ENCODE results near the gene TSN.
"Not testable (repeated sequence)": the region's sequence is repeated elsewhere in the genome, so short reads cannot be mapped to it uniquely, and the experiment has no call there.

TSN gene

DNA sequence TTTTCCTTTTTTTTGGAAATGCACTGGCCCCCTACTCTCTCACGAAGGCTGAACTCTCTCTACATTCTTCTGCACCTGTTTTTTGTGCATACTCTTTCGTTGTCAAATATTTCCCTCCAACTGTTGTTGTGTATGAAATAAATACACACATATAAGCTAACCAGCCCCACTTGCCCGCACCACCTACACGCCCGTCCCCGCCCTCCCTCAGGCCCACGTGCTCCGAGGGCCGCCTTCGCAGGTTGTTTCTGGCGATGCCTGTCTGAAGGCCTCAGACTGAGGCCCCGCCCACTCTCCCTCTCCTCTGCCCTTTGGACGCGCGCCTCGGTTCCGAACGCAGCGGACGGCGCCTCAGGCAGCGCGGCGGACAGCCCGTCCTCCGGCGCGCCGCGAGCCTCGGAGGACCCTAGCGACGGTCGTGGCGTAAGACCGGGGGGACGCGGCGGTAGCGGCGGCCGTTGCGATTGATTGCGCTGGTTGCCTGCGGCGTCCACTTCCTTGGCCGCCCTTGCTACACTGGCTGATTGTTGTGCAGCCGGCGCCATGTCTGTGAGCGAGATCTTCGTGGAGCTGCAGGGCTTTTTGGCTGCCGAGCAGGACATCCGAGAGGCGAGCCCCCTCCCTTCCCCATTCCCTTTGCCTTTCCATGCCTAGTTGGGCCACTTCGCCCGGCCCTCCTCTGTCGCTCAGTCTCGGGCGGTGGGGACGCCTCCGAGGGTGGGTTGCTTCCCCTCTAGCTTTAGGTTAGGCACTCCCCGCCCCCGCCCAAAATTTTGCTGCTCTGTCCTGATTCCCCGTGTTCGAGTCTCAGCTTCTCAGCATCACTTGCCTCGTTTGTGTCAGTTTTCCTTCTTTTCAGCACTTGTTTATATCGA, at the start of gene TSN:
Gene TSN (plus strand): TSS at position 415 of the 875 bp plus-strand sequence. CDS start 129 bp downstream, at position 544.
- peak; percentile 98 for DNase-seq (ENCODE audit: low spot score)

DNA sequence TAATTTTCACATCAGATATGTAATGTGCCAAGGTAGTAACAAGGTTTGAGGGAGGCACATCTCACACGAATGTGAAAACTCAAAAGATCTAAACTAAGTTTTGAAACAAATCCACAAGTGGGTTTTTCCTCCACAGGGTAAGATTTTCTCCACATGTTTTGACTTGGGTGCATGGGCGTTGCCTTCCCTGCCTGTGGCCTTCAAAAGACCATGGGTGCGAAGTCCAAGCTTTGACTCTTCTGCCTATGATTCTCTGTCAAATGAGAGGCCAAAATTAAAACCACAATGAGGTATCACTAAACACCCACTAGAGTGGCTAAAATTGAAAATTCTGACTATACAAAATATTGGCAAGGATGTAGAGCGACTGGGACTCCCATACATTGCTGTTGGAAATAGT, 49.5 kb upstream of the TSN start:
- no peak for DNase-seq (ENCODE audit: low spot score)

DNA sequence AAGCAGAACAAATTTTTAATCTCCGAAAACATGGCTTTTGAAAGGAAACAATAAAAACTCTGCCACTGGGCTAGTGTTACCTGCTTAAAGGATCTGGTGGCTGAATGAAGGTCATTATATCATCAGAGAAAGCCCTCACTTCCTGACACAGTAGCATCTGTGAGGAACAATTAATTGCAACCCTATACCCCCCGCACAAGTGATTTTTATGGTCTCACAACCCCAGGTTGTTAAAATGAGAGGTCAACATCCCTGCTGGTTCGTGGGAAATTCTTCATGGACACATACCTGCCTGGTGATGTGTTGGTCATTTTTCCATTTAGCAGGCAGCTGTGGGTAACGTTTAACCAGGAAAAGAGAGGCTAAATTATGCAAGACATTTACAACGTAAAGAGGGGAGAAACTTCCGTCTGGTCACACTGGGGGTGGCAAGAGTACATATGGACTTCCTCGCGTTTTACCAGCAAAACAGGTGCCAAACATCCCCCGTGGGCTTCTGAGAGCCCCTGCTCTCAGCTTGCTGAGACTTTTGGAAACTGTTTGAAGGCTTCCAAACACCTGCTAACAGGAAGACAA, 48.0 kb upstream of the TSN start:
- no peak for DNase-seq (ENCODE audit: low spot score)

DNA sequence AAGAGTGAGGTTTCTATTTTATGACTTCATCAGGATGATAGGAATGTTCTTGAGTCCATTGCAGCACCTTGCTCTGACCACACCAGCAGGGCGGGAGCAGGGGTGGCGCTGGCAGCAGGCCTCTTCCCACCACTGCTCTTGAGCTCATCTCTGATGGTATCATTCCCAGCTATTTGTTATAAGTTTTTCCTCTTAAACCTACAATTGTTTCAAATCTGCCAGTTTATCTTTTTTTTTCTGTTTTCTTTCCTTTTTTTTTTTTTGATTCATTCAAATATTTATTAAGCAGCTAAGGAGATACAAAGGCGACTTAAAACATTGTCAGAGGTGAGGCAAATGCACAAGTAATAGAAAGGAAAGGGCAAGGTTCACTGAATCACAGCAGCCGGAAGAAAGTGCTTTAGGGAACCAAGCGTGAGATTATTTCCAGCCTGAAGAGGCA, 47.5 kb upstream of the TSN start:
- DNase-seq (ENCODE audit: low spot score): no peak

DNA sequence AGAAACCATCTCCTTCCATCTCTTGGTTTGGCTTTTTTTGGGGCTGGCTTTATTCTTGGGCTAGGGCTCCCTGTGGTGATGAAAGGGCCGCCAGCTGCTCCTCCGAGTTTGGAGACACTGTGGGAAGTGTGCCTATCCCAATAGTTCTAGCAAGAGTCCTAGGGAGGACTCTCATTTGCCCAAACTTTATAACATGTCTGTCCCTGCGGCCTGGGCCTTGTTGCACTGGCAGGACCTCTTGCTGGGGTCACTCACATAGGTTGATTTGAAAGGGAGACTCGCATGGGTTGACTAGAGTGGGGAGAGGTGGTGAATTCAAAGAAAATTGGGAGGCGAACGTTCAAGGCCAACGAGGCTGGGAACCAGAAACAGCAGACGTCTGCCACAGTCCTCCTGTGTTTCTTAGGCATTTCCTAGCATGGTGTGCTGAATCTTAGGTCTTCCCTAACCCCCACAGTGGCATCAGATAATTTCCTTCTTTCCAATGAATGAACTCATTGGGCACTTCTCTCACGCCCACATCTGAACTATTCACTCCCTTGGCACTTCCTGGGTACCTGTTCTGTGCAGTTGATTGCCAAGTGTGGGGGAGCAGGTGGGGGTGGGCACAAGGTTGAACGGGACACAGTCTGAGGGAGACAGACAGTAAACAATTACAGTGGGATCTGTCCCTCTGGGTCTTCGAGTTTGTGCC, 45.5 kb upstream of the TSN start:
- no peak for DNase-seq (ENCODE audit: low spot score)

DNA sequence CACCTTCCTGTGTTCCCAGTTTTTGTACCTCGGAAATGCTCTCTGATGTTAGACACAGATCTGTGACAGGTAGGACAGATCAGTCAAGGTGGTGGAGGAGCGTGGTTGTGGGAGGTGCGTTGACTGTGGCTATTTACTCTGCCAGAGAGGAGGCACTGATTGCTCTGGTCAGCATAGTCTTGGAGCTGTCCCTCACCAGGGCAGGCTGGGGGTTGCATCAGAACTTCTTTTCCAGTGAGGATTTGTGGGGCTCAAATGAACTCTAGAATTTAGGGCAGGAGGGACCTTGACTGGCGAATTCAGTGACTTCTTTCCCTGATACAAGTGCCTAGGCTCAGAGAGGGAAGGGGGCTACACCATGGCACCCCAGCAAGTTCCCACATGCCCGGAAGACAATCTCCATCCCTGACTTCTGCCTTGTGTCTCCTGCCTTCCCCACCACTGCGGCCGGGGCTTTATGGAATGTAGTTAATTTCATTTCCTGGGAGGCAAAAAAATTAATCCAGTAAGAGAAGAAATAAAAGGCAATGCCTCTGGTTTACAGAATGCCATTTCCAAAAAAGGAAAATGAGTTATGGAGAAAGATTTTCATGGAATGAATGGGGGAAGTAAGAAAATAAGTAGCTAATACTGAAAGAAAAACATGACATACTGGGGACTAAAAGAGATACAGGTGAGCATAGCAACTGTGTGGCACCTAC, 44.8 kb upstream of the TSN start:
- DNase-seq (ENCODE audit: low spot score): no peak

DNA sequence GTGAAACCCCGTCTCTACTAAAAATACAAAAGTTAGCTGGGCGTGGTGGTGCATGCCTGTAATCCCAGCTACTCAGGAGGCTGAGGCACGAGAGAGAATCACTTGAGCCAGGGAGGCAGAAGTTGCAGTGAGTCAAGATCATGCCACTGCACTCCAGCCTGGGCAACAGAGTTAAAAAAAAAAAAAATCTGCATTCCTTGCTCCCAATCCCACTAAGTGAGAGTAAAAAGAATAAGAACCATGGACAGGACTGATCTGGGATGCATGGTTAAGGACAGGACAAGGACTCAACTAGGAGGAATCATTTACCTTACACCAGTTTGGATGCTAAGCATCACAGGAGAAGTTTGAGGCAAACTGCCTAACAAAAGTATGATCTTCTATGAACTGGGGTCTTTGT, 44.0 kb upstream of the TSN start:
- DNase-seq (ENCODE audit: low spot score): not testable (repeated sequence)

DNA sequence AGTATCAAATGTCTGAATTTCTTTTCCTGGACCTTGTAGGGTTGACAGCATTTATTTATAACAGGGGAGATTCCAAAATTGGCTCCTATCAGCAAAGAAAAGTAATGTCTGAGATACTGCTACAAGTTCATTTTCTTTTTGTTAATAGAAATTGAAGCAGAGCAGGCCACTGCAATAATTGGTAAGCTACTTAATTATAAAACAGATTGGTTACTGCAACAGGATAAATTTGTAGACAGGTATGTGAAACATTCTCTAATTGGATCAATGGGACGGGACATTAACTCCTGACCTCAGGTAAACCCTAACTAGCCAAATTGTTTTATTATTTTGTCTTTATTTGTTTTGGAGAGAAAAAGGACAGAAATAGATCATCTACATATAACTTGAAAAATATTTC, 39.3 kb upstream of the TSN start:
- DNase-seq (ENCODE audit: low spot score): no peak

DNA sequence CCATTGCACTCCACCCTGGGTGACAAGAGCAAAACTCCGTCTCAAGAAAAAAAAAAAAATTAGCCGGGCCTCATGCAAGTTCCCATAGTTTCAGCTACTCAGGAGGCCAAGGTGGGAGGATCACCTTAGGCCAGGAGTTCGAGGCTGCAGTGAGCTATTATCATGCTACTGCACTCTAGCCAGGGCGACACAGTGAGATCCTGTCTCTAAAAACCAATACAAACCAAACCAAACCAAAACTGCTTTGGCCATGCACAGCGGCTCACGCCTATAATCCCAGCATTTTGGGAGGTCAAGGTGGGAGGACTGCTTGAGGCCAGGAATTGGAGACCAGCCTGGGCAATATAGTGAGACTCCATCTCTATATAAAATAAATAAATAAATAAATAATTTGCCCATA, 37.9 kb upstream of the TSN start:
- DNase-seq (ENCODE audit: low spot score): no peak

DNA sequence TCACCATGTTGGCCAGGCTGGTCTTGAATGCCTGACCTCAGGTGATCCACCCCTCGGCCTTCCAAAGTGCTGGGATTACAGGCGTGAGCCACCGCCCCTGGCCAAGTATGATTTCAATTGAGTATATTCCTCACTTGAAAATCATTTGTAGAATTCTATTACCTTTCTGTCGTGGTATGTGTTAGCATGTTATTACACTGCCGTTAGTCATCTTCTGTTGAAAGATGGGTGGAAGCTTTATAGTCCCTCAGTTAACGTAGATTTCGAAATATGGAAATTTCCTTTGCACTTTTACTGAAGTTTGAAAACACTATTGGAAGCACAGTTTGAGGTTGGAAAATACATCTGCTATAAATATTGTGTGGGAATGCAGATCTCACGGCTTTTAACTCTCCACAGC, 33.5 kb upstream of the TSN start:
- no peak for DNase-seq (ENCODE audit: low spot score)

DNA sequence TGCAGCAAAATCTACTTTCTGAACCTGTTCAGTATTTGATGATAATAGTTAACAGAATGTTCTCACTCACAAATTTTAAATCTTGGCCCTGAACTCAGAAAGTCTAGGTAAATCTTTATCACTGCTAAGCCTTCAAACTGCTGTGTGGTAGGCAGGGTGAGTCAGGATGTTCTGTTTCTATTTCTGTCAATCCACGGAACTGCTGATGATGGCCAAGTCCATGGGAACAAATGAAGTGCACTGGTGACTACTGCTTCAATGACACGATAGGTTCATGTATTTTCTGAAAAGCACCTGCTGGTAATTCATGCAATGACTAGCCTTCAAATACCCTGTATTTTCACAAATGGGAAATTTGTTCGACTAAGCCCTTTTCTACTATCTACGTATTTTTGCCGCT, 33.0 kb upstream of the TSN start:
- no peak for DNase-seq (ENCODE audit: low spot score)

DNA sequence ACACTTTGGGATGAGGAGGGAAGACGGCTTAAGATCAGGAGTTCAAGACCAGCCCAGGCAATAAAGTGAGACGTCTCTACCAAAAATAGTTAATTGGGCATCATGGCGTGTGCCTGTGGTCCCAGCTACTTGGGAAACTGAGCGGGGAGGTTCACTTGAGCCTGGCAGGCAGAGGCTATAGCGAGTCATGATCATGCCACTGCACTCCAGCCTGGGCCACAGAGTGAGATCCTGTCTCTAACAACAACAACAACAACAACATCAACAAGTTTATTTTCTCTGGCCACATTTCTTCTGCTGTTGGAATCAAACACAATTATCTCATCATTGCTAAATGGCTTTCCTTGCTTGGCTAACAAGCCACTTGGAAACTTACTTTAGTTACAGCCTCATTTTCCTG, 32.1 kb upstream of the TSN start:
- no peak for DNase-seq (ENCODE audit: low spot score)

DNA sequence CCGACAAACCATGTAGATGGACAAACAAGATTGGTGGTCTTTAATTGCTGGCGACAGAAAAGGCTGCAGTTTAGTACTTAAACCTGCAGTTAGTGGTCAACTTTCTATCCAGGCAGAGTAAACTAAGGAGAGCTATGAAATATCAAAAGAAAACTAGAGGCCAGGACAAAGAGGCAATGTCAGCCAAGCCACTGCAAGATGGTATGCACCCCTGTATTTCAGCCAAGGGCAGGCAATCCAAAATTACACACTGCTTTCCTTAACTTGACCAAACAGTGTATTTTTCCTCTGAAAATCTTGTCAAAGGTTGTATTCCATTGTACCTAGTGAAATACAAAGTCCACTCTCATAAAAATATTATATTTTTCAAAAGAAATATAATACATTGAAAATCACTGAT, 28.1 kb upstream of the TSN start:
- DNase-seq (ENCODE audit: low spot score): no peak

DNA sequence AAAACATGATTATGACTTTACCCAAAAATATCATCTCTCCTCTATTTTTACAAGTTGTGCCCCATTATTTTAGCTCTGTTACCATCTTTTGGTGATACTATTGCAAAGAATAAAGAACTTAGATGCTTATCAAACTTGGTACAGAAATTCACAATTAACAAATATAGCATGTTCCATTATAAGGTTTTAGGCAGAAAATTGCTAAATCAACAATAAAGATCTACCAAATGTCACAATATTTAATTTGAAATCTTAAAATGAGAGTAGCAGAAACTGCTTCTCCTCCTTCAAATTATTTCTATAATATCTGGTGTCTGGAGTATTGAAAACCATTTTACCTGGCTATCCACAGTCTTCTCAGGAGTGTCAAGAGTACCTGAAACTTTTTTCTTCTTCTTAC, 27.5 kb upstream of the TSN start:
- DNase-seq (ENCODE audit: low spot score): no peak

DNA sequence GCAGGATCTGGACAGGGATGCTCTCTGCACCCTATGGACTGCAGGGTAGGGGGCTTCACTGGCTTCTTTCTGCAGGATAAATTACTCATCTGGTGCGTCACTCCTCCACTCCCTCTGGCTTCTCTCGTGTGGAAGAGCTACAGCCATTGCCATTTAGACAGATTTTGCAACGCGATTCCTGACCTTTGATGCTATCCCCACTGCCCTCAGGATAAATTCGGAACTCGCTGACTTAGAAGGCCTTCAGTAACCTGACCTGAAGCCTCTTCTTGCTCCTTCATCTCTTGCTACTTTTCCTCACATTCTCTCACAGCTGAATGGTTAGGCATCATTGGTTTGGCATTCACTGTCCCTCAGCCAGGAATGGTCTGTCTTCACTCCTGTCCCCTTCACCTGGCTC, 24.1 kb upstream of the TSN start:
- no peak for DNase-seq (ENCODE audit: low spot score)

DNA sequence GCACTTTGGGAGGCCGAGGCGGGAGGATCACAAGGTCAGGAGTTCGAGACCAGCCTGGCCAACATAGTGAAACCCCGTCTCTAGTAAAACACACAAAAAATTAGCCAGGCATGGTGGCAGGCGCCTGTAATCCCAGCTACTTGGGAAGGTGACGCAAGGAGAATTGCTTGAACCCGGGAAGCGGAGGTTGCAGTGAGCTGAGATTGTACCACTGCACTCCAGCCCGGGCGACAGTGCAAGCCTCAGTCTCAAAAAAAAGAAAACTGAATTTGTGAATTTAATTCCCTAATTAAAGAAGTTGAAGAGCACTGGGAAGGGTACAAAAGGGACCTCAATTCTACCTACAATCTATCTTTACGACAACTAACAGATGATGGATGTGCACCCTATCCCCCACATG, 20.9 kb upstream of the TSN start:
- DNase-seq (ENCODE audit: low spot score): not testable (repeated sequence)

DNA sequence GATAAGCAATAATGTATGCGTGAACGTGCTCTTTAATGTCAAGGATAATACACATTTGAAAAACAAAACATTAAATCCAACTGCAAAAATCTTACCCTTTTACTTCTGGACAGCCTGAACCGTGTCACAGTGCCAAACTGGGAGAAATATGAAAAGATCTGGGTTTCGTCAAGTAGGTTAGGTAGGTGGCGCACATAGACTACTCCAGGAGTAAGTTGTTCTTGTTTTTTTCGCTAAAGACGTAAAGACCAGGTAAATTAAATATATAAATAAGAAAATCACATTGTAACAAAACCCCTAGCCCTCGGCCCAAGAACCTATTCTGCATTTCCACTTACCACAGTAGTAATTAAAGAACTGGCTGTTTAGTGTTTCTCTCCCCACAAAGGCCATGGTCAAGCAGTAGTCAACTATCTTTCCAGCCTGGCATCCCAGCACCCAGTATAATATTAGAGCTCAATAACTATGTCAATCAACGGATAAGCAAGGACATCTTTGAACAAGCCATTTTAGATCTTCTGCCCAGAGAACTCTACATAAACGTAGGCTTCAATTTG, 19.9 kb upstream of the TSN start:
- no peak for DNase-seq (ENCODE audit: low spot score)

DNA sequence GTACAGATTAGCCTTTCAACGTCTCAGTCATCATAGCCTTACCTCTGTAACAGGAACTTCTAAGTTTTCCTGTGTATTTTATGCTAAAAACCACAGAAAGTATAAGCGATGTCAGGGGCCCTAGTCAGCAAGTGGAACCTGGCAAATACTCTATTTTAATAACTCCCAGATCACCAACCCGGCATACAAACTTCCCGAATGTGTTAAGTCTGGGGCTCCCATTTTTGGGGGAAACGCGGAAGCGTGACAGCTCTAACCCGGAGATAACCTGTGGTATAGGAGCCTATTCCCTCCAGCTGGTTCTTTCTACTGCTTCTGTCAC, 19.4 kb upstream of the TSN start:
- no peak for DNase-seq (ENCODE audit: low spot score)

DNA sequence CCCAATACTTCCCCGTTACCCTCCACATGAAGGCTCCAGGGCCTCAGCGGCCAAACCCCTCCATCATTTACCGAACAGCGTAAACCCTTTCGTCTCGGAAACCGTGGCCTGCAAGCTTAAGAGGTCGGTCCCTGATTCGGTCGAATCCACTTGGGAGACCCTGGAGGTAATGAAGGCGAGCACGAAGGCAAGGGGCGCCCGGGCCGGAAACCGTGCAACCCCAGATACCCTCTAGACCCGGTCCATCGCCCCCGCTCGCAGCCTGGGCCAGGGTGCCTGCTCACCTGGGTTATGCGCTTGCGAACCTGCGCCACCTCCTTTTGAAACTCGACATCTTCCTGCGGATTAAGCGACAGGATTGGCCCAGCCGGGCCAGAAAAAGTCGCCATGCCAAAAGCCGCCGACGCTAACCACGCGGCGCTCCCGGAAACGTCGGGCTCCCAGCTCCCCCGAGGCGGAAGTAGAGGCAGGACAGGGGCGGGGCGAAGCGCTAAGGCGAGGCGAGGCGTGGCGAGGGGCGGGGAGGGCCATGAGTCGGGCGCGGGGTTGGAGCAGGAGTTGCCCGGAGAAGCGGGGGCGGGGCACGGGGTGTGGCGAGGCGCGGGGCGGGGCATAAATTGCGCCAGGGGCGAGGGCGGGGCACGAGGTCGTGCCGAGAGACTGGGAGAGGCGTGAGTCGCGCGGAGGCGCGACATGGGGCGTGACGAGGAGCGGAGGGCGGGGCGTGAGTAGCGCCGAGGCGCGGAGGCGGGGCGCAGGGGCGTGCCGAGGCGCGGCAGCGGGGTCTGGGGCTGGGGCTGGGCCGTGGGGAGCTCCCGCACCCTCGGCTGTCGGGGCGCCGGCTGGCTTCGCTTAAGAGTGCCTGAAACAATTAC, 18.8 kb upstream of the TSN start, which contains the start of gene NIFK:
Gene NIFK (minus strand): TSS at position 414 of the 875 bp plus-strand sequence. CDS start 25 bp downstream, at position 389.
- DNase-seq (ENCODE audit: low spot score): peak; percentile 100

DNA sequence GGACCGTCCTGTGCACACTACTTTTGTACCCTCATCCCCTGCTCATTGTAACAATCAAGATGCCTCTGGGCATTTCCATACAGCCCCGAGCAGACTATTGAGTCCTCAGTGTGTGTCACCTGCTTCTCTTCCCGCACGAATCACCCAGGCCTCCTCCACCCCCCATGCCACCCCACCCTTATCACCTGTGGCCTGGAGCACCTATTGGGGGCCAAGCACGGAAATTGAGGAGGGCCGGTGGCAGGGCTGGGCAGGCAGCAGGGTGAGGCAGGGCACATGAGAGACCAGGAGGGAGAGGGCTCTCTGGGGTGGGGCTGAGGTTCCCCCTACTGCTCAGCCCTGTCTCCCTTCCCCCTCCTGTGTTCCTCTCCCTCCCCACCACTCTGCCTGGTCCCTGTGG, 14.5 kb upstream of the TSN start:
- DNase-seq (ENCODE audit: low spot score): no peak

DNA sequence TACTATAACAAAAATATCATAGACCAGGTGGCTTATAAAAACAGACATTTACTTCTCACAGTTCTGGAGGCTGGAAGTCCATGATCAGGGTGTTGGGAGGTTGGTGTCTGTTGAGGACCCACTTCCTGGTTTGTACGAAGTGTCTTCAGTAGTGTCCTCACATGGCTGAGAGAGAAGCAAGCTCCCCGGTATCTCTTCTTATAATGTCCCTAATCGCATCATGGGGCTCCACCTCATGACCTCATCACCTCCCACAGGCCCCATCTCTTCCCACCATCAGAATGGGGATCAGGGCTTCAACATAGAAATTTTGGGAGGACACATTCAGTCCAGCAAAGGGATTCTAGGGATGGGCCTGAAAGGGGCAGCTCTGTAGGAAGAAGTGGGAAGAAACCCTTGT, 14.0 kb upstream of the TSN start:
- DNase-seq (ENCODE audit: low spot score): no peak

Measured in left forelimb (tissue), 1 donor.